ENCODE data around the gene FOXL1.

The FOXL1 gene

GRCh38 chr16:86616906-86617305 is 38.6 kb downstream of the FOXL1 start:
- Mint-ChIP-seq H3K4me1 (no peaks in the 10 kb centered on the region), H3K4me3 (no peak overlapping the region), H3K36me3 (no peaks in the 10 kb centered on the region), H3K27ac (no peak overlapping the region), H3K9me3 (no peaks in the 10 kb centered on the region)
- no peak for DNase-seq (ENCODE audit: low spot score in 2 of 2)
- no peak for ATAC-seq

- no peak for DNase-seq (ENCODE audit: low spot score in 2 of 2)
- no peak for ATAC-seq
- Mint-ChIP-seq H3K4me3 (no peak overlapping the region), H3K9me3 (no peaks in the 10 kb centered on the region), H3K36me3 (no peaks in the 10 kb centered on the region), H3K27ac (no peak overlapping the region), H3K4me1 (no peaks in the 10 kb centered on the region)
Measured at GRCh38 chr16:86618431-86619238, 40.3 kb downstream of the FOXL1 start.

- no peak for ATAC-seq
- no peaks in the 10 kb centered on the region for H3K4me1 Mint-ChIP-seq
- no peak overlapping the region for H3K4me3 Mint-ChIP-seq
- no peaks in the 10 kb centered on the region for H3K9me3 Mint-ChIP-seq
- no peak overlapping the region for H3K27ac Mint-ChIP-seq
- DNase-seq (ENCODE audit: low spot score in 2 of 2), result no peak
- H3K36me3 Mint-ChIP-seq, result no peaks in the 10 kb centered on the region
Measured at GRCh38 chr16:86619239-86619794, 41.0 kb downstream of the FOXL1 start.

- no peak overlapping the region for H3K27ac Mint-ChIP-seq
- H3K9me3 Mint-ChIP-seq, result no peaks in the 10 kb centered on the region
- H3K36me3 Mint-ChIP-seq, result no peaks in the 10 kb centered on the region
- H3K4me1 Mint-ChIP-seq, result no peaks in the 10 kb centered on the region
- ATAC-seq (no peak), DNase-seq (ENCODE audit: low spot score in 2 of 2) (no peak)
- H3K4me3 Mint-ChIP-seq, result no peak overlapping the region
Measured at GRCh38 chr16:86620184-86620583, 41.8 kb downstream of the FOXL1 start.

GRCh38 chr16:86621966-86622365 is 43.6 kb downstream of the FOXL1 start:
- H3K4me3 Mint-ChIP-seq, result no peak overlapping the region
- no peak for ATAC-seq
- no peak overlapping the region for H3K27ac Mint-ChIP-seq
- no peaks in the 10 kb centered on the region for H3K36me3 Mint-ChIP-seq
- no peaks in the 10 kb centered on the region for H3K4me1 Mint-ChIP-seq
- no peaks in the 10 kb centered on the region for H3K9me3 Mint-ChIP-seq
- no peak for DNase-seq (ENCODE audit: low spot score in 2 of 2)

- H3K9me3 Mint-ChIP-seq, result no peaks in the 10 kb centered on the region
- no peak overlapping the region for H3K4me3 Mint-ChIP-seq
- H3K27ac Mint-ChIP-seq, result peak overlapping the region; percentile 17
- no peaks in the 10 kb centered on the region for H3K4me1 Mint-ChIP-seq
- ATAC-seq (no peak), DNase-seq (ENCODE audit: low spot score in 2 of 2) (no peak)
- no peaks in the 10 kb centered on the region for H3K36me3 Mint-ChIP-seq
Measured at GRCh38 chr16:86622700-86623615, 44.6 kb downstream of the FOXL1 start.

GRCh38 chr16:86625029-86625428 is 46.7 kb downstream of the FOXL1 start:
- Mint-ChIP-seq H3K36me3 (no peaks in the 10 kb centered on the region), H3K27ac (no peak overlapping the region), H3K9me3 (no peaks in the 10 kb centered on the region), H3K4me1 (no peaks in the 10 kb centered on the region), H3K4me3 (no peak overlapping the region)
- DNase-seq (ENCODE audit: low spot score in 2 of 2) (no peak), ATAC-seq (no peak)

- no peaks in the 10 kb centered on the region for H3K9me3 Mint-ChIP-seq
- no peaks in the 10 kb centered on the region for H3K4me1 Mint-ChIP-seq
- H3K4me3 Mint-ChIP-seq, result no peak overlapping the region
- H3K36me3 Mint-ChIP-seq, result no peaks in the 10 kb centered on the region
- ATAC-seq (no peak), DNase-seq (ENCODE audit: low spot score in 2 of 2) (no peak)
- H3K27ac Mint-ChIP-seq, result no peak overlapping the region
Measured at GRCh38 chr16:86625821-86626220, 47.5 kb downstream of the FOXL1 start.

- ATAC-seq (no peak), DNase-seq (ENCODE audit: low spot score in 2 of 2) (no peak)
- Mint-ChIP-seq H3K27ac (no peak overlapping the region), H3K4me1 (no peaks in the 10 kb centered on the region), H3K4me3 (no peak overlapping the region), H3K36me3 (no peaks in the 10 kb centered on the region), H3K9me3 (no peaks in the 10 kb centered on the region)
Measured at GRCh38 chr16:86626284-86626683, 47.9 kb downstream of the FOXL1 start.

- no peak overlapping the region for H3K27ac Mint-ChIP-seq
- H3K9me3 Mint-ChIP-seq, result no peaks in the 10 kb centered on the region
- ATAC-seq, result no peak
- no peaks in the 10 kb centered on the region for H3K36me3 Mint-ChIP-seq
- H3K4me3 Mint-ChIP-seq, result no peak overlapping the region
- H3K4me1 Mint-ChIP-seq, result no peaks in the 10 kb centered on the region
- DNase-seq (ENCODE audit: low spot score in 2 of 2), result no peak
Measured at GRCh38 chr16:86626966-86627365, 48.6 kb downstream of the FOXL1 start.

GRCh38 chr16:86628614-86629013 is 50.3 kb downstream of the FOXL1 start:
- ATAC-seq, result no peak
- no peaks in the 10 kb centered on the region for H3K4me1 Mint-ChIP-seq

GRCh38 chr16:86630471-86630870 is 52.1 kb downstream of the FOXL1 start:
- no peaks in the 10 kb centered on the region for H3K36me3 Mint-ChIP-seq
- H3K9me3 Mint-ChIP-seq, result no peaks in the 10 kb centered on the region
- ATAC-seq, result no peak
- H3K27ac Mint-ChIP-seq, result no peak overlapping the region
- DNase-seq (ENCODE audit: low spot score in 2 of 2), result no peak
- no peak overlapping the region for H3K4me3 Mint-ChIP-seq
- no peaks in the 10 kb centered on the region for H3K4me1 Mint-ChIP-seq

More at GRCh38 chr16:86628614-86629013, 50.3 kb downstream of the FOXL1 start:
- DNase-seq (ENCODE audit: low spot score in 2 of 2), result no peak
- Mint-ChIP-seq H3K36me3 (no peaks in the 10 kb centered on the region), H3K9me3 (no peaks in the 10 kb centered on the region), H3K27ac (no peak overlapping the region), H3K4me3 (no peak overlapping the region)

- Mint-ChIP-seq H3K9me3 (no peaks in the 10 kb centered on the region), H3K27ac (no peak overlapping the region), H3K4me3 (no peak overlapping the region), H3K36me3 (no peaks in the 10 kb centered on the region), H3K4me1 (no peaks in the 10 kb centered on the region)
- ATAC-seq, result no peak
- DNase-seq (ENCODE audit: low spot score in 2 of 2), result no peak
Measured at GRCh38 chr16:86631444-86631843, 53.1 kb downstream of the FOXL1 start.

All from stimulated activated effector memory CD8-positive, alpha-beta T cell treated with anti-CD3 and anti-CD28 coated beads, Interleukin-12 subunit alpha, Interleukin-12 subunit beta, amount 100 ng/mL, for 72 hours (primary cell).